Right lung (tissue), 5 donors: Measurements from ENCODE around the gene NUBPL. TPM values are rescaled to one million over a fixed set of nuclear protein-coding genes. Genes with fewer than 3 reads are reported as not detected.
"Not testable (repeated sequence)": the region's sequence is repeated elsewhere in the genome, so short reads cannot be mapped to it uniquely, and the experiment has no call there.

Source experiments
- DNase-seq, 2 donors: peaks; one replicate each; pipeline ENCODE4 v3.0.0-alpha.2; 2013
- polyA plus RNA-seq, 5 donors: library from polyadenylated mRNA; unstranded; fragments of 120-200 nt; gene quantifications; one replicate each; pipeline versions ENCODE4 v1.2.1 to v1.2.3, GENCODE V29; 2013; ENCODE audit warnings: inconsistent platforms in 1 of 5, low replicate concordance in 1 of 5; ENCODE audit not compliant: insufficient read length in 5 of 5, insufficient read depth in 1 of 5

NUBPL gene
- polyA plus RNA-seq, 5 donors, result 14.4 to 19.1 (median 16.4) TPM

GRCh38 chr14:31802838-31803237, 241.6 kb downstream of the NUBPL start:
- DNase-seq, result no peak

DNA sequence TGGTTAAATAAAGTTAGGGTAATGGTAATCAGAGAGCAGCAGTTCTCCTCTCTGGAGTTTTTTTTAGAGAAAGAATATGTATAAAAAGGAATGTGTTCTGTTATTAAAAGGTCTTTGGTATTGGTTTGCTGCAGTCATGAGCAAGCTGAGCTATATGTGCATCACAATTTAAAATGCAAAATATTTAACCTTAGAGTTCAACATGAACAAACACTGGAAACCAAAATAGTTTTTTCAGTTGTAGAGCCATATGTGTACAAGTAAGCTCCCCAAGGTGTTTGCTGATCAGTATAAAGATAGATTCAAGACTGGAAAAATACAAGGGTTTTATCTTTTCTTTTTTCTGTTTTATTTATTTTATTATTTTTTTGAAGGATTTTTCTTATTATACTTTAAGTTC, 245.0 kb downstream of the NUBPL start:
- DNase-seq, result no peak

- DNase-seq, result not testable (repeated sequence)
These were observed 250.8 kb downstream of the NUBPL start for GRCh38 chr14:31811693-31812628.

- DNase-seq, result not testable (repeated sequence)
These were observed 252.7 kb downstream of the NUBPL start for GRCh38 chr14:31813724-31814490.

DNA sequence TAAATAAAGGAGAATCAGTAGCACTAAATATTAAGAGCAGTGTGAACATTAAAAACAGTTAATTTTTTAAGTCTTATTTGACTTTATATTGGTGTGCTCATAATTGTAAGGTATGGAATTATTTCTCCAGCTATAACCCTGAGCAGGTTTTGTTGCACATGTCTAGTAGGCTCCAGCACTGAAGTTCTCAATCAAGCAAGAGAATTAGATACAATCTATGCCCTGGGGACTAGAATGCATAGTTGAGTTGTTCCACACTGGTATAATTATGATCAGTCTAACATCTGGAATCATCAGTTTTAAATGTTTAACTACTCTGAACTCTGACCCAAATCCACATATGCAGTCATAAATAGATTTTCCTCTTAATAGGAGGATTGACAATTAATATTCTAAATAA, 258.1 kb downstream of the NUBPL start:
- no peak for DNase-seq

GRCh38 chr14:31825459-31825858, 264.3 kb downstream of the NUBPL start:
- no peak for DNase-seq

DNA sequence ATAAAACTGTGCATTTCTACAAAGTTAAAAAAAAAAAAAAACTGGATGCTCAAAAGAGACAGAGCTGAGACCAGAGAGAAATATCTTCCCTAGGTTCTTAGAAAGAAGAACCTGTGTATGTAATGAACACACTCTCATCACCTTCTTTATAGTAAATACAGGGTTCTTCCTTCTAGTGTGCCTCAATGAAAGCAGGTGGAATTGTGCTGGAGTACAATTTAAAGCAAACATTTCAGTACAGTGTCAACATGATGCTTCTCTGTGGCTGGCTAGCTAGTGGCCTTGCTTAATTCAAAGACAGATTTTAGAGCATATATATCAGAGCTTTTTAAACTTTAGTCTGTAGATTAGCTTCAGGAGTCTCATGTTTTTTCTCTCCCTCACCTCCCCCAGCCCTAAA, 266.1 kb downstream of the NUBPL start:
- DNase-seq, result no peak

GRCh38 chr14:31828946-31829868, 268.0 kb downstream of the NUBPL start:
- peak; percentile 26 to 53 for DNase-seq

GRCh38 chr14:31834616-31835015, 273.4 kb downstream of the NUBPL start:
- peak; percentile 16 to 21 for DNase-seq

GRCh38 chr14:31835049-31835448, 273.8 kb downstream of the NUBPL start:
- DNase-seq, result no peak

DNA sequence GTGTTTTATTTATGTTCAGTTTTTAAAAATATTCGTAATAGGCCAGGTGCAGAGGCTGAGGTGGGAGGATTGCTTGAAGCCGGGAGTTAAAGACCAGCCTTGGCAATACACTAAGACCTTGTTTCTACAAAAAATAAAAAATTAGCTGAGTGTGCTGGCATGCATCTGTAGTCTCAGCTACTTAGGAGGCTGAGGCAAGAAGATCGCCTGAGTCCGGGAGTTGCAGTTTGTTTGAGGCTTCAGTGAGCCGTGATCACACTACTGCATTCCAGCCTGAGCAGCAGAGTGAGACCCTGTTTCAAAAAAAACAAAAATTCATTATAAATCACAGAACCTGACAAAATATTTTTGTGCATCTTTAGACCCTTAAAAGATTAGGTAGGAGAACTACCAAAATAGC, 275.8 kb downstream of the NUBPL start:
- no peak for DNase-seq

DNA sequence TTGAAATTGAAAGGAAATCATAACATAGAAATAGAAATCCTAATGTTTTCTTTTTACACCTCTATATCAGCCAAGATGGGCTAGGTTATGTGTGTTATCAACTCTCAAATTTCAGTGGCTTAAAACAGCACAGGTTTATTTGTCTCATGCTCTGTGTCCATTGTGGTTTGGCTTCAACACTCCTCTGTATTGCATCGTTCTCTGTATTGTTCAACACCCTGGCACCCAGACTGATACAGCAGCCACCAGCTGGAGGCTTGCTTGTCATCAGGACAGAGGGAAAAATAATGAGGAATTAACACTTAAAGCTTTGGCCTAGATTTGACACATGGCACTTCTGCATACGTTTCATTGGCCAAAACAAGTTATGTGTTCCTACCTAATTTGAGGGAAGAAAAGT, 281.7 kb downstream of the NUBPL start:
- DNase-seq, result no peak

DNA sequence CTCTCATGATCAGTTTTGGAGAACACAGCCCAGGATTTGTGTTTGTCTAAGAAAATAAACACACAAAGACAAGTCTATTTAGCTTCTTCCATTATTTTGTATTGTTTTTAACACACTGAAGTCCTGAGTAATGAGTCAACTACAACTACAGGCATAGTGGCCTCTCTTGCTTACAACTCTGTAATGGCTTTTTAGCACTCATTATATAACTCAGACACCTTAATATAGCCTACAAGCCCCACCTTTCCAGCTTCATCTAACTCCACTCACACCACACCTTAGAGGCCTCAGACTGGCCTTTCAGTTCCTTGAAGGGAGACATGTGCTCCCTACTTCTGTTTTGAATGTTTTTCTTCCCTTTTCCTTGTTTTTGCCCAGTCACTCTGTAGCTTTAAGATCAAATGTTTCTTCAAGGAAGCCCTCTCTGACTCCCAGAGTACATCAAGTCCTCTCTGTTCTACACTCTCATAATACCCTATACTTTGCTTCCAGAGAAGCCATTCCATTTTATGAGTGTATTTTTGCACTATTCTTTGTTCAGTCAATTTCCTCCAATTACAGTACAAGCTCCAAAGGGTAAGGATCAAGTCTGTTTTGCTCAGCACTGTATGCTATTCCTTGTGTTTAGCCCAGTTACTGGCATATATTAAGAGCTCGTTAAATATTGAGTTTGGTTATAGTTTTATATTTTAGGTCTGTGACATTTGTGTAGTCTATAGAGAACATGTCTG, 282.3 kb downstream of the NUBPL start:
- no peak for DNase-seq

- DNase-seq, result no peak
These were observed 293.4 kb downstream of the NUBPL start for GRCh38 chr14:31854508-31855075.

DNA sequence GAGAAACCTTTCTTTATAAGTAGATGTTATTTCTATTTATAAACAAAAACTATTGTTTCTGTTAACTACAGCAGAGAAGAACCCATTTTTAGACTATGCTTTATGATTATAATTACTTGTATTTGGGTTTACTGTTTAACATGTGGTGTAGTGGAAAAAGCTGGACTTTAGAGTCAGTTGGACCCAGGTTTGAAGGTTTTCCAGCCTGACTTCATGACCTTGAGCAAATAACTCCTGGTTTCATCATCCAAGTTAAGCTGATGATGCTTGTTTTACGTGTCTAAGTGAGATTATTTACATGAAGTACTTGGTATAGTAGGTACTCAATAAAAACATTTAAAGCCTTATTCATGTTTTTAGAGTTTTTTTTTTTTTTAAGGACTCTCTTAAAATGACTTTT, 294.1 kb downstream of the NUBPL start:
- no peak for DNase-seq

DNA sequence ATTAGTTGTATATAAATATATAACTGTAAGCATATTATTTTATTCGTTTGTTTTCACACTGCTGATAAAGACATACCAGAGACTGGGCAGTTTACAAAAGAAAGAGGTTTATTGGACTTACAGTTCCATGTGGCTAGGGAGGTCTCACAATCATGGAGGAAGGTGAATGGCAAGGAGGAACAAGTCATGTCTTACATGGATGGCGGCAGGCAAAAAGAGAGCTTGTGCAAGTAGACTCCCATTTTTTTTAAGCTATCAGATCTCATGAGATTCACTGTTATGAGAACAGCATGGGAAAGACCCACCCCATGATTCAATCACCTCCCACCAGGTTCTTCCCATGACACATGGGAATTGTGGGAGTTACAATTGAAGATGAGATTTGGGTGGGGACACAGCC, 294.8 kb downstream of the NUBPL start:
- not testable (repeated sequence) for DNase-seq

- no peak for DNase-seq
These were observed 297.7 kb downstream of the NUBPL start for GRCh38 chr14:31858868-31859267.

- DNase-seq, result no peak
These were observed 304.0 kb downstream of the NUBPL start for GRCh38 chr14:31864937-31865855.

- no peak for DNase-seq
These were observed 306.4 kb downstream of the NUBPL start for GRCh38 chr14:31867570-31867969.

GRCh38 chr14:31868096-31868495, 306.9 kb downstream of the NUBPL start:
- not testable (repeated sequence) for DNase-seq
